HS-27A (cell line): ENCODE data around the gene ACY1.

Experiments used
- DNase-seq: peaks from one replicate; pipeline ENCODE4 v3.0.0-alpha.2; 2012; ENCODE audit warnings: low read depth, missing footprints

The ACY1 gene

DNA sequence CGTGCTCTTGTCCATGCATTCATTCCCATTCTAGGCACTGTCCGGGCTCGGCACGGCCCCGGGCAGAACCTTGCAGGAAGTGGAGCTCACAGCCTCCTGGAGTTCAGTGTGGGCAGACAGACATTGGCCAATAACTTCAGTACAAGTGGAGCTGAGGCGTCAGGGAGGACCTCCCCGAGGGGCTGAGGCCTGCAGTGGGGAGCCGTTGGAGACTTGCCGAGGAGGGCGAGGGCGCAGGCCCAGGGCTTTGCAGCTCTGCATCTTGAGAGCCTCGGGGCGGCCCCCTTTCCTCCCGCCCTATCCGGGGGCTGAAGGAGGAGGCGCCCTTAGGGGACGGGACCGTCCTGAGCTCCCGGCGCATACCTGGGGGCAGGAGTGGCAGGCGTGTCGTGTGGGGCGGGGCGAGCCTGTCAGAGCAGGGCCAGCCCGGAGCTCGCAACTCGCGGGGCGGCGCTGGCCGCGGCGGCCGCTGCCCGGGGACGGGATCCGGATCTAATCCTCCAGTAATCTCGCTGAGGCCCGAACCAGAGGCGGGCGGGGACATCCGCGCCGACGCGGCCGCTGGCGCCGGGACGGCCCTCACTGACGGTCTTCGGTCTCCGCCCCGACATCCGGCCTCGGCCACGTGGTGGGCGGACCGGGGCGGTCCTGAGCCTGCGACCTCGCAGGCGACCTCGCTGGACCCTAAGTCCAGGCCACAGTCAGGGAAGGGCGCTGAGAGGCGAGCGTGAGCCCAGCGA is at the start of gene ACY1:
Gene ACY1, plus strand, starts transcription at position 698 of the 740 bp plus-strand sequence. CDS start 530 bp downstream, outside the sequence.
- DNase-seq: peak; percentile 66

DNA sequence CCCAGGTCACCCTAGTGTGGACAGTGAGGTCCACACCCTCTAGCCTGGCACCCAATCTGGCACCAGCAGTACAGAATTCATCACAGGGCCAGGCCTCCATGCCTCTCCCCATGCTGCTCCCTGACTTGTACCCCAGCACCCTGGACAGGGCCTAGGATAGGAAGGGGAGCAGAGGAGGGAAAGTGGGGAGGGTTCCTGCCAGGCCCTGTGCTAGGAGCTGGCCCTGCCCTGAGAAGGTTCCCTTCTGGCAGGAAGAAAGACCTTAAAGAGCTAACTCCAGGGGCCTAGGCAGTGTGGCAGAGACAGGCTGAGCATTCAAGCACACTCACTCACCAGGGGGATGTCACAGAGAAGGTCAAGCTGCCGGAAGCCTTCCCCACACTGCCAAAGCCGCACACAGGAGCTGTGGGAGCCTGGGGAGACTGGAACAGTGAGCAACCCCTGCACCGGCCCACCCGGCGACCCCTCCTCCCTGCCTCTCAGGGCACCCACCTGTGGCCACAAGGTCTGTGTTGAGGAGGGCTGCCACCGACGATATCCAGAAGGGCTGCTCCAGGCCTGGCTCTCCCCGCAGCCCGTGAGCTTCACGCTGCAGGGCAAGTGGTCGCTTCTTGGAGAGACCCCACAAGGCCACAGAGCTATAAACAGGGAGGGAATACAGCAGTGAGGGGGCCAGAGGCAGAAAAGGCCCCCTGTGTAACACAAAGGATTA is 49.0 kb upstream of the ACY1 start:
- DNase-seq: no peak

DNA sequence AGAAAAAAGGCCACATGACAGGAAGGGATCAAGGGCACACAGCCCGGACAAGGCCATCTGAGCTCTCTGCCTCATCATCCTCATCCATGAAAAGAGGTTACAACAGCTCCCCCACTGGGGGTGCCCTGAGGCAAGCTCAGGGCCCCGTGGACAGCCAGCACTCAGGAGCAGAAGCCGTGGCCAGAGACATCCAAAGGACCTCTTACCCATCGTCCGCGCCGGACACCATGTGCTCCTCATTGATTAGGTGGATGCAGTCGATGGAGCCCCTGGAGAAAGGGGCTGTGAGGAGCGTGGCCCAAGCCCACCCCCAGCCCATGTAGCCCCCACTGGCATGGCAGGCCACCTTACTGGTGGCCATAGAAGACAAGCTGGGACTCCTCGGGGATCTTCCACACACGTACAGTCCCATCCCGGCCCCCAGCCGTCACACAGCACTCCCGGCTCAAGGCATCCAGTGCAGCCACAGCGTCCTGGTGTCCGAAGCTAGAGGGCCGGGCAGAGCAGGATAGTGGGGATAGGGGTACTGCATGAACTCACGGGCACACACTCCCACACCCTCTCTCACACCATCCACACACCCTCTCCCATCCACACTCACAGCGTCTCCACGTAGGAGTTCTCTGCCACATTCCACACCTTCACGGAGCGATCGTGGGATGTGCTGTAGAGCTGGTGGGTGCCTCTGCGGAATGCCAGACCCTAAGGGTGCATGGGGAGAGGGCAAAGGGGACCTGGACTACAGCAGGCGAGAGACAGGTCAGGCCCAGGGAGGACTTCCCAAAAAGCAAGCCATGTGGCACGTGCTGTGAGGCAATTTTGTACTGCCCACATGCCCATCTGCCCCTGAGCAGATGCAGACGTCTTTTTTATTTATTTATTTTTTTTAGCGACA is 48.1 kb upstream of the ACY1 start:
- no peak for DNase-seq

DNA sequence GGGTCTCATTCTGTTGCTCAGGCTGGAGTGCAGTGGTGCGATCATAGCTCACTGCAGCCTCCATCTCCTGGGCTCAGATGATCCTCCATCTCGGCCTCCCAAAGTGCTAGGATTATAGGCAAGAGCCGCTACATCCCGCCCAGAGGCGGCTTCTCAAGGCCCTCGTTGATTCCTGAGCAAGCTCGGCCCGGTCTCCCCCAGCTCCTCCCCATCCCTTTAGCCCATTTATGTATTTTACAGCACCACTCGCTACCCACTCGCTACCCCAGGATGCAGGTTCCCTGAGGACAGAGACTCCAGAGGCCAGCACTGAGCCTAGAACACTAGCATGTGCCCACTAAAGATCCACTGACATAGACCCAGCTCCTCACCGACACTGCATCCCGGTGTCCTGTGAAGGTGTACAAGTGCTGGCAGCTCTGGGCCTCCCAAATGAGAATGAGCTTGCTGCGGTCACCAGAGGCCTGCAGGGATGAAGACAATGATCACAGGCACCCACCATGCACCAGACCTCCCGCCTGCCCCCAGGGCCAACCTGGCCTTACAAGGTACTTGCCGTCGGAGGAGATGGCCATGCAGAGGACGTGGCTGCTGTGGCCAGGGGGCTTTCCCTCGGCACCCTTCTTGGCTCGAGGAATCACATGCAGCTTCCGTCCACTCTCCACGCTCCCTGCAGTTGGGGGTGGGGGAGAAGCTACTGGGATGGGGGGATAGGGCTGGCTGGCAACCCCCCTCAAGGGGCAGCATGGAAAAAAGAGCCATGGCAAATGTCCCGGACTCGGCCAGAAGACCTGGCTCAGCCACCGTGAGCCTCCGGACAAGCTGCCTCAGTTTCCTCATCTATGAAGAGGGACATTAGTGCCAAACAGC is 47.2 kb upstream of the ACY1 start:
- DNase-seq: no peak

DNA sequence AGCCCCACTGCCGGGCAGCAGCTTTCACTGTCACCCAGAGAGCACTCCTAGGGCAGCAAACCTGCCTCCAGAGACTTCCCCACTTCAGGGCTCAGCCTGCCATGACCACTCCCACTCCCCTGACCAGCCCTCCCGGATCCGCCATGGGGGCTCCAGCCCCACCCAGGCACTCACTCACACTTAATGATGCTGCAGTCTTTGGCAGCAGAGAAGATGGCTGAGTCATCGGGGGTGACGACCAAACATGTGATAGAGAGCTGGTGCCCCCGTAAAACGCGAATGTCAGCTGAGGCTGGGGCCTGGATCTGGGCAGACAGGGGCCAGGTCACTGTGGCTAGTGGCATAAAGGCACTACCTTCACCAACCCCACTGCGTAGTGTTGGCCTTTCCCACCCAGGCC is 46.3 kb upstream of the ACY1 start:
- DNase-seq: no peak

DNA sequence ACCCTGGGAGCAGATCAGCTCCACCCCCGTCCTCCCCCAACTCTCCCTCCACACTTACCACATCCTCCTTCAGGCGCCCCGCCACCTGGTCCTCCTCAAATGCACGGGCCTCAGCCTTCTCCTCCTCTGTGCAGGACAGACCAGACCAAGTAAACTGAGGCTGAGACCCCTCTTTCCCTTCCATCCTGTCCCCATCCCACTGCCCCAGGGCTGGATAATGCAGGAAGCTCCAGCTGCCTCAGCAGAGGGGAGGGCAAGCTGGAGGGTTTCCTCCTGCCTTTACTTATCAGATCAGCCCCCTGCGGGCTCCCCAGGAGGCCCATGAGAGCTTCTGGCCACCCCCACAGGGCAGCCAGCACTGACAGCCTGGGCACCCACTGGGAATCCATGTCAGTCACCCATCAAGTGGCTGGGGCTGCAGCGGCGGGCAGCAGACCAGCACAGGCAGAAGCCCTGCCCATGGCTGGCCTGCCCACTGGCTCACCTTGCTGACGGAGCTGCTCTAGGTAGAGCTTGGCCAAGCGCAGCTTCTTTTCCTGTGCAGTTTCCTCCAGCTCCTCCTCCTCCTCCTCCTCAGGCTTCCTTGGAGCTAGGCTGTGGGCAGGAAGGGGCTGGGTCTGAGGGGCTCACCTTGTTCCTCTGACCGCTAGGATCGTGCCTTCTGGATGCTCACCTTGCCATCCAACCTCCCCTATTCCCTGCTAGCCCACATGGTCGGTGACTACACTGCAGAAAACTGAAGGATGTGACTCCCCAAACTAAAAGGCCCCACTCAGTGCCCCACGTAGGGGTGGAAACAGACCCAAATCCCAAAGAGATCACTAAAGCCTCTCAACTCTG is 45.5 kb upstream of the ACY1 start:
- no peak for DNase-seq

DNA sequence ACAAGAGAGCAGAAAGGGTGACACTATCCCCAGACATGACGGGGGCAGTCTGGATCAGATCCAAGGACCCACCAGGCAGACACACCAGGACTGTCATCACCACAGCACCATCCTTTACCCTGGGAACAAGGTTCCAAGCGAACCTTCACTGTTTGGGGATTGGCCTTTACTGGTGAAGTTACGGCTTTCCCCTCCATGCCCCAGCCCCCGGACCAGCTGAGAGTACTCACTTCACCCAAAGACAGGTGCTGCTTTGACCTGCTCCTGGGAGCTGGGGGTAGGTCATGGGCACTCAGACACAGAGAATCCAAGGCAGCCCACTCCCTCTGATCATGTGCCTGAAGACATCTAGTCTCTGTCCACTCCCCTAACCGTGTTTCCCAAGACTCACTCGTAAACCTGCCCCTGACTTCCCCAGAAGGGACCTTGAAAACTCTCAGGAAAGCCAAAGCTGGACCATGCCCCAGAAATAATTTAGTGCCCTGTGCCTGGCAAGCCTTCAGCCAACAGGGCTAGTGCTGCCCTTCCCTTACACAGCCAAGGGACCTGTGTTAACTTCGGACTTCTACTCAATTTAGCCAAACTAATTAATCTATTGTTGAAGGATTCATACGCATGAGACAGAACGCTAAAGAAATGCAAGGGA is 44.4 kb upstream of the ACY1 start:
- no peak for DNase-seq

DNA sequence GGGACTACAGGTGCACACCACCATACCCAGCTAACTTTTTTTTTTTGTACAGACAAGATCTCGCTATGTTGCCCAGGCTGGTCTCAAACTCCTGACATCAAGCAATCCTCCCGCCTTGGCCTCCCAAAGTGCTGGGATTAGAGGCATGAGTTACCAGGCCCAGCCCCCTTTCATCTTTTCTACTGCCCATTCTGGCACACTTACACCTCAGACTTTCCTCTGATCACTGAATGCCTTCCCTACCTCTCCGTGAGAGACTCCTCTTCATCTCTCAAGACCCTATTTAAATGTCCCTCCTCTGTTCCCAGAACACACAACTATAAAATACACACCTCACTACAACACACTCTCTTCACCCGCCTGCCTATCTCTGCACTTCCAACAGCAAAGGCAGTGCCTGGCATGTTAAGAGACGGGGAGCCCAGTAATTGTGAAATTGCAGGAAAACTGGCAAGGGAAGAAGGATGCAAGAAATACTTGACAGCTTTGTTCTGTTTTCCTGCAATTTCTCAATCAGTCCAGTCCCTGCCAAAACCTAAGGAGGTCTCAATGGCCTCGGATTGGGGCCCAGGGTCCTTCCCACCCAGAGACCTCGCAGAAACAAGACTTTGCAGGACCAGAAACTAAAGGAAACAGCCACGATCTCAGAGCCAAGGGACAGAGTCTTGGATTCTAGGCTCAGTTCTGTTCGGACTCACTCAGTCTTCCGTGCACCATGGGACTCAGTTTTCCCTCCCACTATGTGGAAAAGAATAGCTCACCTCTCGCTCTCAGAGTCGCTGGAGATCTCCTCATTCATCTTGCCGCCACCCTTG is 42.5 kb upstream of the ACY1 start:
- DNase-seq: no peak

DNA sequence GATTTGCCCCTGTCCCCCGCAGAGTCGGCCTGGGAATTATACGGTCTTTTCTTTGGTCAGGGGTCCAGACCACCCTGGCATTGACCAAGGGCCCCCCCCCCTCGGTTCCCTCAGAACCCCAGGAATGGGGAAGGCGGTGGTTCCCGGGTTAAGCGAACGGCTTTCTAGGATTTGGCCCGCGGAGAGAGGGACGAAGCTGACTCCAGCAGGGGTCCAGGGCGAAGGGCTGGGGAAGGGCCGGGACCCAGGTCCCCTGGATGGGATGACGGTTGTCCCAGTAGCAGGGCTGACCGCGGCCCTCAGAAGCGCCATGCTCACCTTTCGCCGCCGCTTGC is 41.9 kb upstream of the ACY1 start:
- DNase-seq: no peak

DNA sequence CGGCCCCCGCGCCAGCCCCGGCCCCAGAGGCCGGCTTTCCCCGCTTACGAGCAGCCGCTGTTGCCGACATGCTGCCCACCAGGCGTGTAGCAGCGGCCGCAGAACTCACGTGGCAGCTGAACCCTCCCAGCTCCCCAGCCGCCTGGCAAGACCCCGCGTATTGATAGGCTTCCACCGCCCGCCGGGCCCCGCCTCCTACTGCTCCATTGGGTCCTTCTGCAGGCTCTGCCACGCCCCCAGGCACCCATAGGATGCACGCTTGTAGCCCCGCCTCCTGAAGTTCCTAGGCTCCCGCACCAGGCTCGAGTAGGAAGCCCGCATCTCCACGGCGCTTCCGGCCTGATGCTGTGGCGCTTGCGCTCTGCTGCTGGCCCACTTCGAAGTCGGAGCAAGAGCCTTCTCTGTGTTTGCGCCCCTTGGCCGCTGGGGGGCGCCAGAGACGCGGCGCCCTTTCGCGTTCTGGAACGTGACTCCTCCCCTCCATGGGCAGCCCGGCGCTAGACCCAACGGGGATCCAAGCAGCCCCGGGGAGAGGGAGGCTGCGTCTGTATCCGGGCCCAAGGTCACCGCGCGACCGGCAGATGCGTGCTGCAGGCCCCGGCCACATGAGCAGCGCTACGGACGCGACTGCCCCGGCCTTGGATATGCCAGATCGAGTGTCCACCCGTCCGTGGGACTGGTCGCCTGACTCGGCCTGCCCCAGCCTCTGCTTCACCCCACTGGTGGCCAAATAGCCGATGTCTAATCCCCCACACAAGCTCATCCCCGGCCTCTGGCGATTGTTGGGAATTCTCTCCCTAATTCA is 41.3 kb upstream of the ACY1 start, which contains the start of the genes PARP3 and RRP9:
Gene PARP3, plus strand, starts transcription at position 566 of the 805 bp plus-strand sequence. CDS start 993 bp downstream, outside the sequence.
Gene RRP9, minus strand, starts transcription at position 107 of the 805 bp plus-strand sequence. Its CDS starts 37 bp downstream, at position 70.
- DNase-seq: peak; percentile 100

DNA sequence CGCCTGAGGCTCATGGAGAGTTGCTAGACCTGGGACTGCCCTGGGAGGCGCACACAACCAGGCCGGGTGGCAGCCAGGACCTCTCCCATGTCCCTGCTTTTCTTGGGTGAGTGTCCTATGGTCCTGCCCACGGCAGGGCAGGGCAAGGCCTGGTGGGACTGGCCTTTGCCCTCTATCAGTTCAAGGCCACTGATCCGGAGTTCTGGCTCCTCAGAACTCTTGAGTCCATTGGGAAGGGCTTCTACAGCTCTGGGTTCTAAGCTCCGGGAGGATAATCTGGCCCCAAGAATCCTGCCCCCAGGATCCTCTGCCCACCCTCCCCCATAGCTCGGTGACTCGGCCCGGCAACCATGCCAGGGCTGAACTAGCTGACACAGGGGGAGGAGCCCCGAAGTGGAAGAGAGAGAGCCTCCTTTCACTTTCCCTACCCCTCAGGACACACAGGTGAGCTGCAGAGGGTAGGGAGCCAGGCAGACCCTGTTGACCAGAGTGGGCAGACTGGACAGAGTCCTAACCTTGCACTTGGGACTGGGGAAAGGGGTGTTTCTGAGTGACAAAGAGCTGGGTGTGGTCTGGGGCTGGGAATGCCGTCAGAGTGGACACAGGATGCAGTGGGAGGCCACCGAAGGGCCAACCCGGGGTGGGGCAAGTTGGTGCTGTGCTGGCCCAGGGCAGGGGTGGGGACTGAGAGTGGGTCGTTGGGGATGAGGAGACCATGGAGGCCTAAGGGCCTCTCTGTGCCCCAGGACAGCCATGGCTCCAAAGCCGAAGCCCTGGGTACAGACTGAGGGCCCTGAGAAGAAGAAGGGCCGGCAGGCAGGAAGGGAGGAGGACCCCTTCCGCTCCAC is 40.5 kb upstream of the ACY1 start:
- peak; percentile 72 for DNase-seq

DNA sequence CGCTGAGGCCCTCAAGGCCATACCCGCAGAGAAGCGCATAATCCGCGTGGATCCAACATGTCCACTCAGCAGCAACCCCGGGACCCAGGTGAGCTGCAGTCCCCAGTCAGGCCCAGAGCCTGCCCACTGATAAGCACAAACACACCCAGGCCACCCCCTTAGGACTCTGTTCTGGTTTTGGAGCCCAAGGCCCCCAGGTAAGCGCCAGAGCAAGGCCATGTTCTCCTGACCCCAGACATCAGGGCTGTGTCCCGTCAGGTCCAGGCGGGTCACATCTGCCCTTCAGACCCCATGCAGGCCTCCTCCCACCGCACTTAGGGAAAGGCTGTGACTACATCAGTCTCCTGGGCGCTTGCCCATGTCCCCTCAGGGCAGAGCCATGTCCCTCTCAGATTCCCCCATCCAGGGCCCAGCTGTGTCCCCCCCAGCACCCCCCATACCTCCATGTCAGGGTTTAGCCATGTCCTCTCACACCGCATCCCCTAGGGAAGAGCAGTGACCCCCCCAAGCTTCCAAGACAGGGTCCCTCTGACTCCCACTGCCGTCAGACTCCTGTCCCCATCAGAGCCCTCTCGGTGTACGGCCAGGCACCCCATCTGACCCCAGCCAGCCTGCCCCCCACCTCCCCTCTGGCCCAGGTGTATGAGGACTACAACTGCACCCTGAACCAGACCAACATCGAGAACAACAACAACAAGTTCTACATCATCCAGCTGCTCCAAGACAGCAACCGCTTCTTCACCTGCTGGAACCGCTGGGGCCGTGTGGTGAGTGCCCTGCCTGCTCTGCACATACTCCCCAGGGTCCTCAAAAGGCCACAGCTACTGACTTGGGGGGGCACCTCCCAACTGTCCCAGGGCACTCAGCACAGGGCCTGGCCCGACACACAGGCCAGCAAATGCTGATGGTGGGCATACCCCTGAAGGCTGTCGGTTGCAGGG is 39.6 kb upstream of the ACY1 start:
- no peak for DNase-seq

DNA sequence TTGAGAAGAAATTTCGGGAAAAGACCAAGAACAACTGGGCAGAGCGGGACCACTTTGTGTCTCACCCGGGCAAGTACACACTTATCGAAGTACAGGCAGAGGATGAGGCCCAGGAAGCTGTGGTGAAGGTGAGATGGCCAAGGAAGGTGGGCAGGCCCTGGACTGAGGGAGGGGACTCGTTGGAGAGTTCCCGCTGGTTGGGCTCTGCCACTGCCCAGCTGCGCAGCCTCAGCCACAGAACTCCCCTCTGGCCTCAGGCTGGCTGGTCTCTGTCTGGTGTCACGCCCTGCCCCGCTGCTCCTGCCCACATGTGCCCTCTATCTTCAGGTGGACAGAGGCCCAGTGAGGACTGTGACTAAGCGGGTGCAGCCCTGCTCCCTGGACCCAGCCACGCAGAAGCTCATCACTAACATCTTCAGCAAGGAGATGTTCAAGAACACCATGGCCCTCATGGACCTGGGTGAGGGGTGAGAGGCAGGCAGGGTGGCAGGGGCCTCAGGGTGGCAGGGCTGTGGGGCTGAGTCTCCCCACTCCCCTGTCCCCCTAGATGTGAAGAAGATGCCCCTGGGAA is 38.8 kb upstream of the ACY1 start:
- DNase-seq: no peak

DNA sequence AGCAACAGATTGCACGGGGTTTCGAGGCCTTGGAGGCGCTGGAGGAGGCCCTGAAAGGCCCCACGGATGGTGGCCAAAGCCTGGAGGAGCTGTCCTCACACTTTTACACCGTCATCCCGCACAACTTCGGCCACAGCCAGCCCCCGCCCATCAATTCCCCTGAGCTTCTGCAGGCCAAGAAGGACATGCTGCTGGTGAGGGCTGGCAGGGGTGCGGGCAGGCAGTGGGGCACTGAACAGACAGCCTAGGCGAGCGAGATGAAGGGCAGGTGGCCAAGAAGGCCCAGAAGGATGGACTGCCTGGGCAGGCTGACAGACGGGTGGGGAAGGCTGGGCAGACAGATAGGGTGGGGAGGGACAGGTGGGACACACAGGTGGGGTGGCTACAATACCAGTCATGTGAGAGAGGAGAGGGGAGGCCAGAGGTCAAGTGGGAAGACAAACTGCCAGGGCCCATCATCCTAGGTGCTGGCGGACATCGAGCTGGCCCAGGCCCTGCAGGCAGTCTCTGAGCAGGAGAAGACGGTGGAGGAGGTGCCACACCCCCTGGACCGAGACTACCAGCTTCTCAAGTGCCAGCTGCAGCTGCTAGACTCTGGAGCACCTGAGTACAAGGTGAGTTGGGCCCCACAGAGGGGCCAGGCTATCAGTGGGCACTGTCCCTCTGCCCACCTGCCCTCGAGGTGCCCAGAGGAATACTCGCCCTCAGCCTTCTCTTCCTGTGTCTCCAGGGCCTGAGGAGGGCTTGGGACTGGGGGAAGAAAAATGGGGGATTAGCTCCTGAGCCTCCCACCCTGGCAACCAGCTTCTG is 38.1 kb upstream of the ACY1 start:
- DNase-seq: no peak
